Calu3 (cell line): ENCODE measurements around the gene TTC34. TPM values are rescaled to one million over a fixed set of nuclear protein-coding genes. Genes with fewer than 3 reads are reported as not detected.

ENCODE experiments used
- BruUV-seq: library from RNA; stranded (reverse); fragments of 400-500 nt; replicated peaks from 2 replicates; lab custom pipeline; 2021; lab: Mats Ljungman, UMichigan
- CTCF ChIA-PET: fragments of 300-600 bp; sonication (Branson Sonifier 250); formaldehyde crosslinking; loops from one replicate; lab custom pipeline; 2022; ENCODE audit warnings: antibody characterized with exemption; lab: Charles Lee
- DNase-seq: peaks from one replicate; pipeline ENCODE4 v3.0.0; 2022
- H3K27ac Mint-ChIP-seq: one replicate; pipeline ENCODE4 v1.8.0; 2022; ENCODE audit warnings: mixed read lengths; ENCODE audit not compliant: unreplicated experiment
- H3K27me3 Mint-ChIP-seq: one replicate; pipeline ENCODE4 v1.8.0; 2022; ENCODE audit warnings: mixed read lengths; ENCODE audit not compliant: unreplicated experiment
- H3K36me3 Mint-ChIP-seq: one replicate; pipeline ENCODE4 v1.8.0; 2022; ENCODE audit warnings: mild to moderate bottlenecking, moderate library complexity, mixed read lengths; ENCODE audit not compliant: insufficient read depth, unreplicated experiment
- H3K4me1 Mint-ChIP-seq: one replicate; pipeline ENCODE4 v1.8.0; 2022; ENCODE audit warnings: mild to moderate bottlenecking, low read depth, mixed read lengths; ENCODE audit not compliant: unreplicated experiment
- H3K4me3 Mint-ChIP-seq: one replicate; pipeline ENCODE4 v1.8.0; 2022; ENCODE audit warnings: mild to moderate bottlenecking, low read depth, moderate library complexity, mixed read lengths; ENCODE audit not compliant: unreplicated experiment
- H3K9me3 Mint-ChIP-seq: one replicate; pipeline ENCODE4 v1.8.0; 2022; ENCODE audit warnings: low read depth, mixed read lengths; ENCODE audit not compliant: unreplicated experiment
- intact Hi-C: fragments of 100-400 bp; cut with micrococcal nuclease; formaldehyde crosslinking; loops from one replicate; pipeline ENCODE4 v1.10.0; 2022; ENCODE audit not compliant: unreplicated experiment
- total RNA-seq: library from RNA; stranded (reverse); gene quantifications from 2 replicates; pipeline ENCODE4 v1.2.3, GENCODE V29; 2022
- TF ChIP-seq, protein P1 (sequence below): fragments of 200-600 bp; IDR thresholded peaks from one replicate; pipeline ENCODE4 v1.8.0; 2022; ENCODE audit warnings: antibody characterized with exemption; ENCODE audit not compliant: unreplicated experiment

TTC34 gene
- total RNA-seq, 1 experiment from 2014 or later = 1.3 TPM

DNA sequence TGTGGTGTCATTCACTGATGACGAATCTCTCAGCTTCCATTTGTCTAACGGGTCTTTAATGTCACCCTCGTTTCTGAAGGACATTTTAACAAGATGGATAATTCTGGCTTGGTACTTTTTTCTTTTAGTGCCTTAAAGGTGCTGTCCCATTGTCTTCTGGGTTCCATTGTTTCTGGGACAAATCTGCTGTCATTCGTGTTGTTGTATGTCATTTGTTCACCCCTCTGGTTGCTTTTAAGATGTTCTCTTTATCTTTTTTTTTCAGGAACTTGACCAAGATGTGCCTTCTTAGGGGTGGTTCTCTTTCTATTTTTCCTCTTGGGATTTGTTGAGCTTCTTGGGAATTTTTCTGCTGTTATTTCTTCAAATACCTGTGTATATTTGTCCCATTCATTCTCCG is 154.7 kb downstream of the TTC34 start:
- Mint-ChIP-seq H3K27me3 (peaks cover 32% of the 10 kb centered on the region), H3K27ac (no peak overlapping the region), H3K36me3 (peaks cover 5% of the 10 kb centered on the region), H3K4me1 (no peaks in the 10 kb centered on the region), H3K4me3 (no peak overlapping the region), H3K9me3 (peaks cover 9% of the 10 kb centered on the region)
- TF ChIP-seq, protein P1, sequence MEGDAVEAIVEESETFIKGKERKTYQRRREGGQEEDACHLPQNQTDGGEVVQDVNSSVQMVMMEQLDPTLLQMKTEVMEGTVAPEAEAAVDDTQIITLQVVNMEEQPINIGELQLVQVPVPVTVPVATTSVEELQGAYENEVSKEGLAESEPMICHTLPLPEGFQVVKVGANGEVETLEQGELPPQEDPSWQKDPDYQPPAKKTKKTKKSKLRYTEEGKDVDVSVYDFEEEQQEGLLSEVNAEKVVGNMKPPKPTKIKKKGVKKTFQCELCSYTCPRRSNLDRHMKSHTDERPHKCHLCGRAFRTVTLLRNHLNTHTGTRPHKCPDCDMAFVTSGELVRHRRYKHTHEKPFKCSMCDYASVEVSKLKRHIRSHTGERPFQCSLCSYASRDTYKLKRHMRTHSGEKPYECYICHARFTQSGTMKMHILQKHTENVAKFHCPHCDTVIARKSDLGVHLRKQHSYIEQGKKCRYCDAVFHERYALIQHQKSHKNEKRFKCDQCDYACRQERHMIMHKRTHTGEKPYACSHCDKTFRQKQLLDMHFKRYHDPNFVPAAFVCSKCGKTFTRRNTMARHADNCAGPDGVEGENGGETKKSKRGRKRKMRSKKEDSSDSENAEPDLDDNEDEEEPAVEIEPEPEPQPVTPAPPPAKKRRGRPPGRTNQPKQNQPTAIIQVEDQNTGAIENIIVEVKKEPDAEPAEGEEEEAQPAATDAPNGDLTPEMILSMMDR = no peak
- CTCF ChIA-PET = no interaction called here
- intact Hi-C loops = no loop called here
- no TSS peak for BruUV-seq
- no peak for DNase-seq

DNA sequence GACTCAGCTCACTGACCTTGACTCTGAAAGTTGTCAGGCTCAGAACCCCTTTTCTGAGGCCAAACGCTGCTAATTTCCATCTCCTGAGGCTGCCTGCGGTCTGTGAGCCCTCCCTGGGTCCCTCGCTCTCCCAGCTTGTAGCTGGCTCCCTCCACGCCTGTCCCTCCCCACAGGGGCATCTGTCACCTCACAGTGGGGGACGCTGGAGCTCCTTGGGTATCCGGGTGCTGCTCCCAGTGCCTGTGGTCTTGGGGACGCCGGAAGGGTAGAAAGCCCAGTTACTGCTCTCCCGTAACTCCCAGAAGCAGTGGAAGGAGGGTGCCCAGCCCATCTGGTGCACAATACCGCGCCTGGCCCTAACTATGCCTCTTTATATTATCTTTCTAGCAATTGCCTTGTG is 155.7 kb downstream of the TTC34 start:
- no peak for DNase-seq
- peaks cover 23% of the 10 kb centered on the region for H3K27me3 Mint-ChIP-seq
- H3K27ac Mint-ChIP-seq = no peak overlapping the region
- intact Hi-C loops = no loop called here
- TF ChIP-seq, protein P1 = no peak
- no TSS peak for BruUV-seq
- no peak overlapping the region for H3K4me3 Mint-ChIP-seq
- CTCF ChIA-PET = no interaction called here
- no peaks in the 10 kb centered on the region for H3K4me1 Mint-ChIP-seq
- H3K9me3 Mint-ChIP-seq = peaks cover 9% of the 10 kb centered on the region
- H3K36me3 Mint-ChIP-seq = peaks cover 5% of the 10 kb centered on the region

DNA sequence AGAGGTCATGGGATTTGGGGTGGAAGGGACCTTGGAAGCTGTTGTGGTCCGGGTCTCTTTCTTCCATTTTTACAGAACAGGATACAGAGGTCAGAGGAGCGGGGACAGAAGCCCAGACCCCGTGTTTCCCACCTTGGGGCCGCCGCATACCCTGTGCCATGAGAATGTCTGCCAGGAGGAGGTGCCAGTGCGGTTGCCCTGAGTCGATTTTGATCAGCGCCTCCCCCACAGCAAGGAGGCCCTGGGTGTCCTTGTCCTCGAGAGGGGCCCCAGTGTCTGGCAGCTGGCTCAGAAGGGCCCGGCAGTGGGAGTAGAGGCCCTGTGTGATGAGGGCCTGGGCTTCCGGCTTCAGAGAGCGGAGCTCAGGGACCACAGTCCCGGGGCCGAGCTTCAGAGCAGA is 156.3 kb downstream of the TTC34 start:
- no peaks in the 10 kb centered on the region for H3K4me1 Mint-ChIP-seq
- no peak overlapping the region for H3K27ac Mint-ChIP-seq
- no peak overlapping the region for H3K4me3 Mint-ChIP-seq
- H3K27me3 Mint-ChIP-seq = peaks cover 23% of the 10 kb centered on the region
- peaks cover 9% of the 10 kb centered on the region for H3K9me3 Mint-ChIP-seq
- H3K36me3 Mint-ChIP-seq = peaks cover 5% of the 10 kb centered on the region
- intact Hi-C loops = no loop called here
- DNase-seq = no peak
- BruUV-seq = no TSS peak
- CTCF ChIA-PET = no interaction called here
- TF ChIP-seq, protein P1 = no peak

DNA sequence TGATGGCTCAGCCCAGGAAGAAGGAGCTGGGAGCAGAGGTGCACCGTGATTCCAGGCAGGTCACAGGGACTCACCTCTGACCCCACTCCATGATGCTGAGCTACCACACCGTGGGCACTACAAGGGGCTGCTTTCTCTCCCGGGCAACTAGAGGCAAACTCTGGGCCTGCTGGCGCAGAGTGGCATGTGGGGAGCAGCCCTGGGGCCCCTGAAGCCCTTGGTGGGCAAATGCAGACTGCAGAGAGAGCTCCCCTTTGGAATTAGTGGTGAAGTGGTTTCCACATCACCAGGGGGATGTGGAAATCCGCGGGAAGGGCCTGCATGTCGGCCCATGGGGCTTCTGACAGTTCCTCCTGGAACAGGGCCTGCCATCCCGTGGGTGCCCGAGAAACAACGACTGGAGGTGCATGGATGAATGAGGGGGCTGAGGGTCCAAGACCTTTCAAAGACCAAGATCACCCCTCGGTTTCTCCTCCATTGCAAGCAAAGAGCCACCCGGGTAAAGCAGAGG is 156.8 kb downstream of the TTC34 start:
- no peak for DNase-seq
- intact Hi-C loops = no loop called here
- H3K27ac Mint-ChIP-seq = no peak overlapping the region
- no peak overlapping the region for H3K4me3 Mint-ChIP-seq
- H3K4me1 Mint-ChIP-seq = no peaks in the 10 kb centered on the region
- peaks cover 9% of the 10 kb centered on the region for H3K9me3 Mint-ChIP-seq
- CTCF ChIA-PET = no interaction called here
- TF ChIP-seq, protein P1 = no peak
- peaks cover 5% of the 10 kb centered on the region for H3K36me3 Mint-ChIP-seq
- no TSS peak for BruUV-seq
- peaks cover 23% of the 10 kb centered on the region for H3K27me3 Mint-ChIP-seq
